AG04450 (cell line): ENCODE data around the gene CISD3. TPM values are rescaled to one million over a fixed set of nuclear protein-coding genes. Genes with fewer than 3 reads are reported as not detected.

ENCODE experiments used
- CTCF ChIA-PET: fragments of 300-600, 350-600 bp; formaldehyde crosslinking; extraction: SDS; loops from one replicate; lab custom pipeline; 2022; ENCODE audit warnings: antibody characterized with exemption, inconsistent platforms; lab: Charles Lee
- POLR2A ChIA-PET: fragments of 350-600 bp; formaldehyde crosslinking; extraction: SDS; loops from one replicate; lab custom pipeline; 2021; ENCODE audit warnings: antibody characterized with exemption, inconsistent platforms; lab: Yijun Ruan, JAX
- DNase-seq: peaks from one replicate; pipeline ENCODE4 v3.0.0-alpha.2; 2011; ENCODE audit warnings: low read depth, low spot score
- H3K27ac ChIP-seq: one replicate; pipeline ENCODE4 v1.5.1; 2012; ENCODE audit warnings: low read depth, low read length, control low read depth
- H3K27me3 ChIP-seq: one replicate; pipeline ENCODE4 v1.6.0; 2012; ENCODE audit warnings: low read length; ENCODE audit not compliant: control insufficient read depth, insufficient read depth
- H3K4me3 ChIP-seq: 2 replicates; pipeline ENCODE4 v1.5.1; 2011; ENCODE audit warnings: mild to moderate bottlenecking, low read depth, low read length, control low read depth
- H3K9me3 ChIP-seq: 2 replicates; pipeline ENCODE4 v1.5.1; 2012; ENCODE audit warnings: low read length; ENCODE audit not compliant: control insufficient read depth, insufficient read depth
- polyA plus RNA-seq: library from polyadenylated mRNA; depleted of rRNA; stranded (reverse); fragments of >200 nt; gene quantifications from 2 replicates; pipeline ENCODE4 v1.2.3, GENCODE V29; 2011
- TF ChIP-seq, protein P1 (sequence below): IDR thresholded peaks from 2 replicates; pipeline ENCODE4 v1.5.1; 2011; ENCODE audit warnings: low read depth, low read length, control low read depth, inconsistent platforms

The CISD3 gene
- polyA plus RNA-seq, 1 experiment = 6.5 TPM

DNA sequence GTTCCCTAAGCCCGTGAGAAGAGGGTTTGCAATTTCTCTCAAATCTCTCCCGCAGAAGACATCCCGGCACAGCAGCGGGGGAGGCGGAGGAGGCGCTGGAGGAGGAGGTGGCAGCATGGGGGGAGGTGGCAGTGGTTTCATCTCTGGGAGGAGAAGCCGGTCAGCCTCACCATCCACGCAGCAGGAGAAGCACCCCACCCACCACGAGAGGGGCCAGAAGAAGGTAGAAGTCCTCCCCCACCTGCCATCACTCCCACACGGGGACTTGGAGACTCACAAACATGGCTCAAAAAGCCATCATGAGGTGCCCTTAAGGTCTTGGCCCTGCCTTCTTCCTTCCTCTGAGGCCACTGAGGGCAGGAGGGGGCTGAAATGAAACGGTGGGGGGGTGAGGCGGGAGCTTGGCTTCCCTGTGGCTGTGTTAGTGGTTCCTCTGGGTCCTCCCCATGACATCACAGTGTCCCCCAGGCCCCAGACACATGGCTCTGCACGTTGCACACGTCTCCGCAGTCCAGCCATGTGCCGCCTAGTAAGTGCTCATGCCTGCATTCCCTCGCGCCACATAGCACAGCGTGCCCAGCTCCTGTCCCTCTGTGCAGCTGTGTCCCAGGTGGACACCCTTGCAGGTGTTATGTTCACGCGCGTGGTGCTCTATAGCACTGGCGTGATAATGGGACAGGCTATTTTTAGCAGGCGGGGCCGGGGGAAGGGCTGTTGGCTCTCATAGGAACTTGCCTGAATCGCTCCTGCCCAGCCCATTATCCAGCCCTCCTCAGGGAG, 18.2 kb upstream of the CISD3 start:
- ChIA-PET CTCF (no interaction called here), POLR2A (no interaction called here)
- Histone ChIP-seq H3K4me3 (no peak overlapping the region), H3K9me3 (no peaks in the 10 kb centered on the region), H3K27ac (no peak overlapping the region), H3K27me3 (no peaks in the 10 kb centered on the region)
- no peak for DNase-seq
- TF ChIP-seq, protein P1, sequence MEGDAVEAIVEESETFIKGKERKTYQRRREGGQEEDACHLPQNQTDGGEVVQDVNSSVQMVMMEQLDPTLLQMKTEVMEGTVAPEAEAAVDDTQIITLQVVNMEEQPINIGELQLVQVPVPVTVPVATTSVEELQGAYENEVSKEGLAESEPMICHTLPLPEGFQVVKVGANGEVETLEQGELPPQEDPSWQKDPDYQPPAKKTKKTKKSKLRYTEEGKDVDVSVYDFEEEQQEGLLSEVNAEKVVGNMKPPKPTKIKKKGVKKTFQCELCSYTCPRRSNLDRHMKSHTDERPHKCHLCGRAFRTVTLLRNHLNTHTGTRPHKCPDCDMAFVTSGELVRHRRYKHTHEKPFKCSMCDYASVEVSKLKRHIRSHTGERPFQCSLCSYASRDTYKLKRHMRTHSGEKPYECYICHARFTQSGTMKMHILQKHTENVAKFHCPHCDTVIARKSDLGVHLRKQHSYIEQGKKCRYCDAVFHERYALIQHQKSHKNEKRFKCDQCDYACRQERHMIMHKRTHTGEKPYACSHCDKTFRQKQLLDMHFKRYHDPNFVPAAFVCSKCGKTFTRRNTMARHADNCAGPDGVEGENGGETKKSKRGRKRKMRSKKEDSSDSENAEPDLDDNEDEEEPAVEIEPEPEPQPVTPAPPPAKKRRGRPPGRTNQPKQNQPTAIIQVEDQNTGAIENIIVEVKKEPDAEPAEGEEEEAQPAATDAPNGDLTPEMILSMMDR = no peak

DNA sequence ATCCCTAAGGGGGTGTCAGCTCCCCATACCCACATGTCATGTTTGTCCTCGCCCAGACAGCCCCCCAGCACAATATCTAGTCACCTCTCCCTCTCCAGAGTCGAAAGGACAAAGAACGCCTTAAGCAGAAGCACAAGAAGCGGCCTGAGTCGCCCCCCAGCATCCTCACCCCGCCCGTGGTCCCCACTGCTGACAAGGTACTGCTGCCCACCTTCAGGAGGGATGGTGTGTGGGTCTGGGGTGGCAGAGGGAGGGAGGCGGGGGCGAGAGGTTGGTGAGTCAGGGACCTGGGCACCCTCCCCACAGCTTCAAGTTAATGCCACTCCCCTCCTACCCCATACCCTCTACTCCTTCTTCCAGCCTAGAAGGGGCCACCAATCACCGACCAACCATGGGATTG, 17.5 kb upstream of the CISD3 start:
- TF ChIP-seq, protein P1 = no peak
- ChIA-PET POLR2A (no interaction called here), CTCF (no interaction called here)
- Histone ChIP-seq H3K9me3 (no peaks in the 10 kb centered on the region), H3K4me3 (no peak overlapping the region), H3K27ac (no peak overlapping the region), H3K27me3 (no peaks in the 10 kb centered on the region)
- DNase-seq = no peak

DNA sequence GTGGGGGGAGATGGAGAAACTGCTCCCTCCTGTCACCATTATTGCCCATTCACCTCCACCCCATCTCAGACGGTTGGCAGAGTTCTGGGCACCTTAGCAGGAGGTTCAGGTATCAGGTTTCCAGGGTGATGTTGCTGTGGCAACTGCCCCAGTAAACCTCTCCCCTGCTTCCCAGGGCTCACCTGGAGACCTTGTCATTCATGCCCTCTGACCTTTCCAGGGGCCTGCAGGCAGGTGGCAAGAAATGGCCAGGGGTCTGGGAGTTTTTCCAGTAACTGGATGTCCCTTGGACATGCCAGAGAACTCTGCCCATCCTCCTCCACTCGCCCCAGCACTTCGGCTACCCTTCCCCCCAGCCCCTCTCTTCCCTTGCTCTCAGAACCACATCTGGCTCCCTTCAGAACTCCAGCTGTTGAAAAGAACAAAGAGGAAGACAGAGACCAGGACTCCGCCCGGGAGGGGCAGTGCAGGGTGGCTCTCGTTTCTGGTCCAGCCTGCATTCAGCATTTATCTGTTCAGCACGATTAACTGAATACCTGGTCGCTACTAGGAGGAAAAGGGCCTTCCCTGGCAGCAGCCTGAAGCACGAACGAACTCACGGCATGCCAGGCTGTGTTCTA, 16.6 kb upstream of the CISD3 start:
- Histone ChIP-seq H3K9me3 (no peaks in the 10 kb centered on the region), H3K27me3 (no peaks in the 10 kb centered on the region), H3K4me3 (no peak overlapping the region), H3K27ac (no peak overlapping the region)
- POLR2A ChIA-PET = no interaction called here
- CTCF ChIA-PET = interaction anchor here (0.6 kb wide), 1 partner anchor 22 kb away, joined by 4 read pairs; no protein-coding TSS in a partner anchor
- DNase-seq = no peak
- TF ChIP-seq, protein P1 = no peak

DNA sequence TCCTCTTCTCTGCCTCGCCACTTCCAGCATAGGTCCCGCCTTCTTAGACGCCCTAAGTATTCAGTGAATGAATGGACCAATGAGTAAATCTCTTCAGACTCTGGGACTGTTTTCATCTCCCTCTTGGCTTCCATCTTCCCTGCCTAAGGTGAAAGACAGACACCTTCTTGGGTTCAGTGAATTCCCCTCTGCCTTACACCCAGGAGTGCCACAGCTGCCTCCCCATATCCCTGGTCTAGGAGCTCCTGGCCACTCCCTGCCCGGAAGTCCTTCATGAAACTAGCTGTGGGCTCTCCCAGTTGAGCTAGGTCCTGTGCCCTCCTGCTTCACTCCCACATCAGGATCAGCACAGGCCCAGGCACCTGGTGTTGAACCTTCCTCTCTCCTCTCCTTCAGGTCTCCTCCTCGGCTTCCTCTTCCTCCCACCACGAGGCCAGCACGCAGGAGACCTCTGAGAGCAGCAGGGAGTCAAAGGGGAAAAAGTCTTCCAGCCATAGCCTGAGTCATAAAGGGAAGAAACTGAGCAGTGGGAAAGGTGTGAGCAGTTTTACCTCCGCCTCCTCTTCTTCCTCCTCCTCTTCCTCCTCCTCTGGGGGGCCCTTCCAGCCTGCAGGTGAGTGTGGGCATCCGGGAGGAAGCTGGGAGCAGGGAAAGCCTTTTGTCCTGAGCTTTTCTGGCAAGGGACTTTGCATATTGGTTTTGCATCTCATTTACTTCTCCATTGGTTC, 14.8 kb upstream of the CISD3 start:
- DNase-seq = no peak
- Histone ChIP-seq H3K4me3 (no peak overlapping the region), H3K27me3 (no peaks in the 10 kb centered on the region), H3K27ac (no peak overlapping the region), H3K9me3 (no peaks in the 10 kb centered on the region)
- TF ChIP-seq, protein P1 = no peak
- CTCF ChIA-PET = no interaction called here
- POLR2A ChIA-PET = no interaction called here
